ENCODE results near the gene CILP2. TPM values are rescaled to one million over a fixed set of nuclear protein-coding genes. Genes with fewer than 3 reads are reported as not detected.

The CILP2 gene
- polyA plus RNA-seq, 1 of the 3 experiments (the other 2 are of a cell fraction), result 1.9 TPM

DNA sequence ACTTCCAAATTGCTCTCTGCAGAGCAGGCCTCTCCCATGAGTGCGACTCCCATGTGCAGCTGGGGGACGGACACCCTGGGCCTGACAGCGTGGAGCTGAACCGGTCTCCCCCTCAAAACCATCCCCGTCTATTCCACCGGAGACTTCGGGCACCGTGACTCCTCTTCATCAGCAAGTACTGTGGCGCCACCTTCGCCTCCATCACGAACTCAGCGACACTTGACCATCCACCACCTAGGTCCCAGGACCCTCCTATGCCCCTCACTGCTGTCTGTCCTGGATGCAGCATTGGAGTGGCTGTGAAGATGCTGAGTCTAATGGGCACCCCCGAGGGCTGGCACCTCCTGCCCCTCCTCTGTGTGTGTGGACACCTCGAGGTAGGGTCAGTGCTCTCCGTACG lies 20.6 kb downstream of the CILP2 start (continued):
- TF ChIP-seq, protein P1, sequence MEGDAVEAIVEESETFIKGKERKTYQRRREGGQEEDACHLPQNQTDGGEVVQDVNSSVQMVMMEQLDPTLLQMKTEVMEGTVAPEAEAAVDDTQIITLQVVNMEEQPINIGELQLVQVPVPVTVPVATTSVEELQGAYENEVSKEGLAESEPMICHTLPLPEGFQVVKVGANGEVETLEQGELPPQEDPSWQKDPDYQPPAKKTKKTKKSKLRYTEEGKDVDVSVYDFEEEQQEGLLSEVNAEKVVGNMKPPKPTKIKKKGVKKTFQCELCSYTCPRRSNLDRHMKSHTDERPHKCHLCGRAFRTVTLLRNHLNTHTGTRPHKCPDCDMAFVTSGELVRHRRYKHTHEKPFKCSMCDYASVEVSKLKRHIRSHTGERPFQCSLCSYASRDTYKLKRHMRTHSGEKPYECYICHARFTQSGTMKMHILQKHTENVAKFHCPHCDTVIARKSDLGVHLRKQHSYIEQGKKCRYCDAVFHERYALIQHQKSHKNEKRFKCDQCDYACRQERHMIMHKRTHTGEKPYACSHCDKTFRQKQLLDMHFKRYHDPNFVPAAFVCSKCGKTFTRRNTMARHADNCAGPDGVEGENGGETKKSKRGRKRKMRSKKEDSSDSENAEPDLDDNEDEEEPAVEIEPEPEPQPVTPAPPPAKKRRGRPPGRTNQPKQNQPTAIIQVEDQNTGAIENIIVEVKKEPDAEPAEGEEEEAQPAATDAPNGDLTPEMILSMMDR (IDR thresholded peaks at IDR 0.05), result no peak
- TF ChIP-seq TAF1 (IDR thresholded peaks at IDR 0.05; ENCODE audit: borderline replicate concordance, low read depth, low read length), result no peak
- no peak for TF ChIP-seq NFIC (IDR thresholded peaks at IDR 0.05; ENCODE audit: borderline replicate concordance)
- no peak for TF ChIP-seq TEAD4 (IDR thresholded peaks at IDR 0.05; ENCODE audit: borderline replicate concordance, insufficient read depth)
- no peak for TF ChIP-seq FOXM1 (IDR thresholded peaks at IDR 0.05; ENCODE audit: low read depth)
- TF ChIP-seq TCF12 (IDR thresholded peaks at IDR 0.05), result no peak
- TF ChIP-seq EZH2phosphoT487 (IDR thresholded peaks at IDR 0.05; ENCODE audit: borderline replicate concordance, low read depth), result no peak
- TF ChIP-seq JUND (IDR thresholded peaks at IDR 0.05), result no peak
- no peak for TF ChIP-seq MEF2A (IDR thresholded peaks at IDR 0.05; ENCODE audit: borderline replicate concordance, low read depth)
- no peak for TF ChIP-seq IRF3 (IDR thresholded peaks at IDR 0.05; ENCODE audit: low read depth, low read length)
- TF ChIP-seq, protein P2, sequence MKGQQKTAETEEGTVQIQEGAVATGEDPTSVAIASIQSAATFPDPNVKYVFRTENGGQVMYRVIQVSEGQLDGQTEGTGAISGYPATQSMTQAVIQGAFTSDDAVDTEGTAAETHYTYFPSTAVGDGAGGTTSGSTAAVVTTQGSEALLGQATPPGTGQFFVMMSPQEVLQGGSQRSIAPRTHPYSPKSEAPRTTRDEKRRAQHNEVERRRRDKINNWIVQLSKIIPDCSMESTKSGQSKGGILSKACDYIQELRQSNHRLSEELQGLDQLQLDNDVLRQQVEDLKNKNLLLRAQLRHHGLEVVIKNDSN (IDR thresholded peaks at IDR 0.05; ENCODE audit: borderline replicate concordance, low read depth), result no peak
- TF ChIP-seq EP300 (IDR thresholded peaks at IDR 0.05; ENCODE audit: borderline replicate concordance in 1 of 2, low read depth in 1 of 2, low read length in 1 of 2), result no peak

DNA sequence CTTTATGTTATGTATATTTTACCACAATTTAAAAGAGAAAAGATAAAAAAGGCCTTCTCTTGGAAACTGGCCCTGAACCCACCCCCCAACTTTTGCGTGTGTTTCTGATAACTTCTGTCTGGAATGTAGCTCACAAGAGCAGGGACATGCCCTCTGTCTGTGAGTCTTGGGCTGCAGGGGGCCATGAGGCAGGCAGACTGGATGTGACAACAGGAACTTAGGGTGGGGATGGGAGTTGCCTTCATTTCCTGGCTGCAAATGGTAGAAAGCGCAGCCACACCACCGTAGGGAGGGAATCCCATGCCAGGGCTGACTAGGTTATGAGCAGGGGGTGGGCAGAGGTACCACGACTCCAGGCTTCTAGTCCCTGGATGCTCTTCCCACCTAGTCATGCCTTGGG lies 21.9 kb downstream of the CILP2 start:
- no peaks in the 10 kb centered on the region for H3F3A ChIP-seq (replicated peaks; ENCODE audit: insufficient read depth)
- no peak for DNase-seq
- H3K4me3 ChIP-seq (ENCODE audit: low read depth in 2 of 2, low read length in 1 of 2), result no peak overlapping the region
- ChIA-PET CTCF (interaction anchor here (0.9 to 15.7 kb wide), 5 partner anchors 9 to 84 kb away, joined by 3 to 258 read pairs (median 5); partner anchors contain the start of genes CILP2, GMIP and YJEFN3), POLR2A (interaction anchor here (0.5 kb wide), 1 partner anchor 70 kb away, joined by 3 read pairs; no protein-coding TSS in a partner anchor)
- H3K9me3 ChIP-seq, result no peaks in the 10 kb centered on the region
- WGBS (ENCODE audit: low lambda C conversion rate), result 88% methylated on average over 1 of the region's 4 CpGs
- H3K79me2 ChIP-seq (ENCODE audit: insufficient read depth), result no peaks in the 10 kb centered on the region
- no peaks in the 10 kb centered on the region for H3K27me3 ChIP-seq (ENCODE audit: insufficient read depth)
- no peak overlapping the region for H3K27ac ChIP-seq (ENCODE audit: low read depth in 2 of 2, low read length in 1 of 2)
- no peak overlapping the region for H2AFZ ChIP-seq (ENCODE audit: low read depth)
- no peaks in the 10 kb centered on the region for H3K36me3 ChIP-seq (replicated peaks in 1 of 2; ENCODE audit: control insufficient read depth in 1 of 2, insufficient read depth in 2 of 2, low read length in 1 of 2)
- no peaks in the 10 kb centered on the region; a peak in 1 of 4 replicates for H3K4me1 ChIP-seq (ENCODE audit: control insufficient read depth in 1 of 2, insufficient read depth in 2 of 2, low read depth in 1 of 2, low read length in 1 of 2)
- TF ChIP-seq, protein P3, sequence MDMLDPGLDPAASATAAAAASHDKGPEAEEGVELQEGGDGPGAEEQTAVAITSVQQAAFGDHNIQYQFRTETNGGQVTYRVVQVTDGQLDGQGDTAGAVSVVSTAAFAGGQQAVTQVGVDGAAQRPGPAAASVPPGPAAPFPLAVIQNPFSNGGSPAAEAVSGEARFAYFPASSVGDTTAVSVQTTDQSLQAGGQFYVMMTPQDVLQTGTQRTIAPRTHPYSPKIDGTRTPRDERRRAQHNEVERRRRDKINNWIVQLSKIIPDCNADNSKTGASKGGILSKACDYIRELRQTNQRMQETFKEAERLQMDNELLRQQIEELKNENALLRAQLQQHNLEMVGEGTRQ (IDR thresholded peaks at IDR 0.05; ENCODE audit: borderline replicate concordance, low read depth, low read length), result no peak
- TF ChIP-seq ELF1 (IDR thresholded peaks at IDR 0.05) (no peak), RXRA (IDR thresholded peaks at IDR 0.05; ENCODE audit: borderline replicate concordance, low read depth) (no peak)
- no peak overlapping the region for H3K4me2 ChIP-seq
- H3K9ac ChIP-seq, result no peak overlapping the region
- no peaks in the 10 kb centered on the region for H4K20me1 ChIP-seq (ENCODE audit: insufficient read depth)
- H3K9me2 ChIP-seq, result no peaks in the 10 kb centered on the region
